ENCODE results near the gene TDRD6.
"Not testable (repeated sequence)": the region's sequence is repeated elsewhere in the genome, so short reads cannot be mapped to it uniquely, and the experiment has no call there.

Gene TDRD6, protein sequence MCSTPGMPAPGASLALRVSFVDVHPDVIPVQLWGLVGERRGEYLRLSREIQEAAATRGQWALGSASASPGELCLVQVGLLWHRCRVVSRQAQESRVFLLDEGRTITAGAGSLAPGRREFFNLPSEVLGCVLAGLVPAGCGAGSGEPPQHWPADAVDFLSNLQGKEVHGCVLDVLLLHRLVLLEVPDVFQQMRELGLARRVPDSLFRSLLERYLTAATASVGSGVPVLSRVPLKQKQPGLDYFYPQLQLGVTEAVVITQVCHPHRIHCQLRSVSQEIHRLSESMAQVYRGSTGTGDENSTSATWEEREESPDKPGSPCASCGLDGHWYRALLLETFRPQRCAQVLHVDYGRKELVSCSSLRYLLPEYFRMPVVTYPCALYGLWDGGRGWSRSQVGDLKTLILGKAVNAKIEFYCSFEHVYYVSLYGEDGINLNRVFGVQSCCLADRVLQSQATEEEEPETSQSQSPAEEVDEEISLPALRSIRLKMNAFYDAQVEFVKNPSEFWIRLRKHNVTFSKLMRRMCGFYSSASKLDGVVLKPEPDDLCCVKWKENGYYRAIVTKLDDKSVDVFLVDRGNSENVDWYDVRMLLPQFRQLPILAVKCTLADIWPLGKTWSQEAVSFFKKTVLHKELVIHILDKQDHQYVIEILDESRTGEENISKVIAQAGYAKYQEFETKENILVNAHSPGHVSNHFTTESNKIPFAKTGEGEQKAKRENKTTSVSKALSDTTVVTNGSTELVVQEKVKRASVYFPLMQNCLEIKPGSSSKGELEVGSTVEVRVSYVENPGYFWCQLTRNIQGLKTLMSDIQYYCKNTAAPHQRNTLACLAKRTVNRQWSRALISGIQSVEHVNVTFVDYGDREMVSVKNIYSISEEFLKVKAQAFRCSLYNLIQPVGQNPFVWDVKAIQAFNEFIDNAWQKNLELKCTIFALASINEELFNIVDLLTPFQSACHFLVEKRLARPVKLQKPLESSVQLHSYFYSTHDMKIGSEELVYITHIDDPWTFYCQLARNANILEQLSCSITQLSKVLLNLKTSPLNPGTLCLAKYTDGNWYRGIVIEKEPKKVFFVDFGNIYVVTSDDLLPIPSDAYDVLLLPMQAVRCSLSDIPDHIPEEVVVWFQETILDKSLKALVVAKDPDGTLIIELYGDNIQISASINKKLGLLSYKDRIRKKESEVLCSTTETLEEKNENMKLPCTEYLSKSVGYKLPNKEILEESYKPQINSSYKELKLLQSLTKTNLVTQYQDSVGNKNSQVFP (N-terminal part only)

DNA sequence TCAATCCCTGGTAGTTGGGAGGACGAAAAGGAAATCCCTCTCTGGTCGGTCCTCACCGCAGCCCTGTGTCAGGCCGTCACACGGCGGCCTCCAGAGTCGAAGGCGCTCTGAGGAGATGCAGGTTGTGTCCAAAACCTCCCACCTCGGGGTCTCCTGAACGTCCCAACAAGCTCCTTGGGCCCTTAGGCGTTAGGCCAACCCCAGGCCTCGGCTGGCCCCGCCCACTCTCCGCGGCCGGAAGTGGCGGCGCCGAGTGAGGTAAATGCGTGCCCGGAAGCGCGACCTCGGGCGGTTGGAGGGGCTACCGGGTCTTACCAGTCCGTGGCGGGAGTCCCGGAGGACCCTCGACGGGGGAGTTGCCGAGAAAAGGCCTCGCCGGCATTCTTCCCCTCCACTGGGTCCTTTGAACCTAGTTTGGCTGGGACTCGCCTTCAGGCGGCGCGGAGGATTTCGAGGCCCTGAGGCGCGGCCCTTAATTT, at the start of gene TDRD6:
TDRD6 (plus strand) TSS at position 267 of the 479 bp plus-strand sequence. CDS start 244 bp downstream, outside the sequence.
- DNase-seq (ENCODE audit: low spot score) = no peak

DNA sequence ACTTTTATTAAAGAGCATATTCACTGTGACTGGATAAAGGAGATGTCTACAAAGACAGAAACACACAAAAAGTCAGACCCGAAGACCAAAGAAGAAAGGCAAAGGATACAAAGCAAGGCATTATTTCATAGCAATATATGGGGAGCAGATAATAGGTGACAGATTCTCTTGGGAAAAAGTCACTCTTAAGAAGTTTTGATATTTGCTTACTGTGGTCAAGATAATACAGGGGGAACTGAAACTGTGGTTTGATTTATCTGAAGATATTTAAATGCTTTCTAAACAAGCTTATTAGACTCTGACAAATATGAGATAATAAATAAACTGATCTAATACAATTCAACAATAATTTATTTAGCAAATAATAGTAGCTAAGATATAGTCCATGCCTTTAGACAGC, 49.8 kb upstream of the TDRD6 start:
- DNase-seq (ENCODE audit: low spot score) = no peak

DNA sequence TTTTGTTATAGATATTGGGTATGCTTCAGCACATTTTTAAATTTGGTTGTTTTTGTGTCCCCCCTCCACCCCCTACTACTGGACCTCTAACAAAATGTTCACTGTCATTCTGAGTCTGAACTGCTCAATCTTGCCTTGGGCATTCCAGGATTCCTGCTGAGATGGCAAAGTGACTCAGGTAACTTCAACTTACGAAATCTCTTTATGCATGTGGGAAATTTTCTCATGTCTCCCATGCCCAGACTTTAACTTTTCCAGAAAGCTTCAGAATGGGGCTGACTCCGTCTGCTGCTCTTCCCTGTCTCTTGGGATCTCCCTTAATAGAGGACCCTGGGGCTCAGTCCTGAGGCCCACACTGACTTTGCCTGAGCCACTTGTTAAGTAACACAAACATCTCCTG, 49.0 kb upstream of the TDRD6 start:
- no peak for DNase-seq (ENCODE audit: low spot score)

DNA sequence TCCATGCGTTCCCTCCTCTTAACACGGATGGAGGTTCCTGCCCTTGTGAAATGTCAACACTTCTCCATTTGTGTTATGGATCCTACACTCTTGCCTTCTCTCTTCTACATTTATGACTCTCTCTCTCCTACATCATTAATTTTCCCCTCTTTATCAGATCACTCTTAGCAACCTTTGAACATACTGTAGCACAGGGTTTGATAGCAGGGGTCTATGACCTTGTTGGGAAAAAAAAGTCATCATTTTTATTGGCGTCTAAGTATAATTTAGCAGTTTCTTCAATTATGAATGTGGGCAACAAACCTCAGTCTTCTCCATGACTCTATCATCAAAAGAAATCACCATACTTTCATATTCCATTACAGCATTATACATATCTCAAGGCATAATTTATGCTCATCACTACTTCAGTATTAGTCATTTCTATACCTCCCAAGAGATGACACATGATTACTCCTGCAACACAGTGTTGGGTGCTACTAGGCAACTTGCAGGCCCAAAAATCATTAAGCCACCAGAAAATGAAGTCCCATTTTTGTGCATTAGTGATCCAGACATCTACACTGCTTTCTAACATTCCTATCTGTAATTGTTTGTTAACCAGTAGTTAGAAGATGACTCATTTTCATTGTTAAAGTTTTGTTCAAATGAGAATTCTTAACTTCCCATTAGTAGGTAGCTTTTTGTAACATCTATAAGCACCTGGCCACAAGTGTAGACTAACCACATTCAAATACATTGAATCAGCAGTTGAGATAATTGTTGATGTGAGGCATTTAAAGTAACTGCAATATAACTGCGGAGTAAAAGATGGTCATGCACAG, 44.5 kb upstream of the TDRD6 start:
- peak; percentile 57 for DNase-seq (ENCODE audit: low spot score)

DNA sequence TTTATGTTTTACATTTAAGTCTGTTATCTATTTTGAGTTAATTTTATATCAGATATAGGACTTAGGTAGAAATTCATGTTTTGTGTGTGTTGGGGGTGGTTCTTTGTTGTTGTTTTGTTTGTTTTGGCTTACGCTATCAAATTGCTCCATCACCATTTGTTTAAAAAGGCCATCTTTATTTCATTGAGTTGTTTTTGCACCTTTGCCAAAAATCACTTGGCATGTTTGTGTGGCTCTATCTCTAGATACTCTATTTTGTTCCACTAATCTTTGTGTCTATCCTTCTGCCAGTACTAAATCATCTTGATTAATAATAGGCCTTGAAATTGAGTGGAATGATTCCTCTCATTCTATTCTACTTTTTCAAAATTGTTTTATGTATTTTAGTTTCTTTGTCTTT, 42.4 kb upstream of the TDRD6 start:
- DNase-seq (ENCODE audit: low spot score) = no peak

DNA sequence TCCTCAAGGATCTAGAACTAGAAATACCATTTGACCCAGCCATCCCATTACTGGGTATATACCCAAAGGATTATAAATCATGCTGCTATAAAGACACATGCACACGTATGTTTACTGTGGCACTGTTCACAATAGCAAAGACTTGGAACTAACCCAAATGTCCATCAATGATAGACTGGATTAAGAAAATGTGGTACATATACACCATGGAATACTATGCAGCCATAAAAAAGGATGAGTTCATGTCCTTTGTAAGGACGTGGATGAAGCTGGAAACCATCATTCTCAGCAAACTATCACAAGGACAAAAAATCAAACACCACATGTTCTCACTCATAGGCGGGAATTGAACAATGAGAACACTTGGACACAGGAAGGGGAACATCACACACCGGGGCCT, 39.6 kb upstream of the TDRD6 start:
- not testable (repeated sequence) for DNase-seq (ENCODE audit: low spot score)

DNA sequence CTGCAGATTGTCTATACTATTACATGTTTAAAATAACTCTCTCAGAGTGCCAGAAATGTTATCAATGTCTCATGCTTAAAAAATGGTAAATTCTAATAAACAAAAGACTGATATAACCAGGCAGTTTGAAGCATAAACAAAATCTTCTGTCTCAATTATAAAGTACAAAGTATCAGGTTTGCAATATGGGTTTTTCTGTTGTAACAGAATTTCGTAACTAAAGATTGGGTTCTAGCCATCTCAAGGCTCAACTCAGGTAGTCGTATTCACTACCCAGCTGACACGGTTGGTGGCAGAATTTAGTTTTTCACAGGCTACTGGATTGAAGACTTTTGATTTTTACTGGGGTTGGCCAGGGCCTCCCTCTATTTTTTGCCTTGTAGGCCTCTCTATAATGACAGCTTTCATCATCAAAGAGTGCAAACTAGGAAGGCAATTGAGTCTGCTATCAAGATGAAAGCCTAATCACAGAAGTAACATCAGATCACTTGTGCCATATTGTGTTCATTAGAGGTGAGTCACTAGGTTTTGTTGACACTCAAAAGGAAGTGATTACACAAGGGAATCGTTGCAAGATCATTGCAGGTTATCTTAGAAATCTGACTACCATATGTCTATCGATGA, 38.7 kb upstream of the TDRD6 start:
- DNase-seq (ENCODE audit: low spot score) = peak; percentile 28

DNA sequence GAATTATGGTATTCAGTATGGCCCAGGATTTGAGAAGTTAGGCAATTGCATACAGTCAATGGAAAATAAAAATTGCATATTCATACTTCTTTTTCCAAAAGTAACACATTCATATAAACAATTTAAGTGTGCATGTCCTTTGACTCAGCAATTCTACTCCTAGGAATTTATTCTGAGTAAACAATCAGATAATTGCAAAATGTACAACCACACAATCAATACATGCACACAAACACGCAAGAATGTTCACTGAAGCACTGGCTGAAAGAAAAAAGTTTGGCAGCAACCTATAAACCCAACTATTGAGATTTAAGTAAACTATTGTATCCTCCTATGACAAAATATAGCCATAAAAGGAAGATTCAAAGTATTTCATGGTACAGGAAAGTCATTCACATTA, 36.7 kb upstream of the TDRD6 start:
- no peak for DNase-seq (ENCODE audit: low spot score)

DNA sequence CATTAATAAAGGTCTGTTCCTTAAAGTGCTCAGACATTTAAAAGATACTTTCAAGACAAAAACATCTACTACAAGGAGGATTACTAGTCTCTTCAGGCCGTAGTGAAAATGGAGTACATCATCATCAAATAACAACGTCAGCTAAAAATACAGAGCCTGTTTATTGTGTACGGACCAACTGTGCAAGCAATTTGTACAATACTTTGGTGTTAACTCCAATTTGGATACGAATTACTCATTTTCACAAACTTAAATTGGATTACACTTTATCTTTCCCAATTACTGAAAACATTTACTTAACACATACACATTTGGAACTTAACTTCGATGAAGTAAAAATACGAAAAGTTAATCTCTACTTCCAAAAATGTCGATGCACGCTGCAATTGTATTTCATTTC, 35.9 kb upstream of the TDRD6 start:
- DNase-seq (ENCODE audit: low spot score) = peak; percentile 55

DNA sequence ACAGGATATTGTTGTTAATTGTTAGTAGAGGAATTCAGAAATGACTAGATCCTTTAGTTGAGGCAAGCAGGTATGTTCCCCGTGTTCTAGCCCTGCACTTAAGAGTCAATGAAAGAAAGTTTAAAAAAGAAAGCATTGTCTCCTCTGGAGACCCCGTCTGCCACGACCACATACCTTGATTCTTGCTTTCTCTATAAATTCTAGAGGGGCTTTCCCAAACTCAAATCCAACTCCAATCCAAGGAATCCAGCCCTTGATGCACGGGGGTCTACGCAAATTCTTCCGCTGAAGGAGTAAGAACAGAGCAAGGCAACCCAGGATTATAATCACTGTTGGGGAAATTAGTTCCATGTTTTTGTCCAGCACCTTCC, 35.5 kb upstream of the TDRD6 start:
- no peak for DNase-seq (ENCODE audit: low spot score)

DNA sequence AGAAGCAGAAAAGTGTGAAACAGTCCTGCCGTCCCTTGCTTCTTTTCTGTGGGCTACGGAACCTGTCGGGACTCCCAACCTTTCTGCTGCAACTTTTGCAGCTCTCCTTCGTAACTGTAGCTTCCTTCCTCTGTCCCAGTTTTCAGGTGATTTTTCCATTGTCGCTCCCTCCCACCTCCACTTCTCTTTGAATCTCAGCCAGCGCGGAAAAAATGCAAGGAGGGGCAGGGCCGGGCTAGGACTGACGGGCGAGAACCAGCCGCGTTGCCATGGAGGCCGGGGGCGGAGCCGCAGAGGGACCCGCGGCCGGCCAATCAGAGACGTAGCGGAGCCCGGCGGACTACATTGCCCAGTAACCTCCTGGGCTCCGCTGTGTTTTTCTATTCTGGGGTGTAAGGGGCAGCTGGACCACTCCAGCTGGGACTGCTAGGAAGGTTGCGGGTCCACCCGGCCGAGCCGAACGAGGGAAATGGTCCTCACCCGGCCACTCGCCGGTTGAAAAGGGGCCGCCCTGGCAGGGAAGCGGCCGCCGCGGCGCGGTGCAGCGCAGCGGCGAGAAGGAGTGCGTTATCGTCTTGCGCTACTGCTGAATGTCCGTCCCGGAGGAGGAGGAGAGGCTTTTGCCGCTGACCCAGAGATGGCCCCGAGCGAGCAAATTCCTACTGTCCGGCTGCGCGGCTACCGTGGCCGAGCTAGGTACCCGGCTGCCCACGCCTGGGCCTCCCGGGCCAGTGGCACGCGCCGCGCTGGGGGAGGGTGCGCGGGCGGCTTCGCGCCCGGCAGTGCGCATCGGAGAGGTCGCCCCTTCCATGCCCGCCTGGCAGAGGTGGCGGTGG, 34.9 kb upstream of the TDRD6 start, which contains the start of the genes CYP39A1 and SLC25A27:
CYP39A1 (minus strand) TSS at position 216 of the 836 bp plus-strand sequence. CDS start 236 bp downstream, outside the sequence.
SLC25A27 (plus strand) TSS at position 373 of the 836 bp plus-strand sequence; CDS start at position 591, 218 bp downstream.
- peak; percentile 91 for DNase-seq (ENCODE audit: low spot score)

DNA sequence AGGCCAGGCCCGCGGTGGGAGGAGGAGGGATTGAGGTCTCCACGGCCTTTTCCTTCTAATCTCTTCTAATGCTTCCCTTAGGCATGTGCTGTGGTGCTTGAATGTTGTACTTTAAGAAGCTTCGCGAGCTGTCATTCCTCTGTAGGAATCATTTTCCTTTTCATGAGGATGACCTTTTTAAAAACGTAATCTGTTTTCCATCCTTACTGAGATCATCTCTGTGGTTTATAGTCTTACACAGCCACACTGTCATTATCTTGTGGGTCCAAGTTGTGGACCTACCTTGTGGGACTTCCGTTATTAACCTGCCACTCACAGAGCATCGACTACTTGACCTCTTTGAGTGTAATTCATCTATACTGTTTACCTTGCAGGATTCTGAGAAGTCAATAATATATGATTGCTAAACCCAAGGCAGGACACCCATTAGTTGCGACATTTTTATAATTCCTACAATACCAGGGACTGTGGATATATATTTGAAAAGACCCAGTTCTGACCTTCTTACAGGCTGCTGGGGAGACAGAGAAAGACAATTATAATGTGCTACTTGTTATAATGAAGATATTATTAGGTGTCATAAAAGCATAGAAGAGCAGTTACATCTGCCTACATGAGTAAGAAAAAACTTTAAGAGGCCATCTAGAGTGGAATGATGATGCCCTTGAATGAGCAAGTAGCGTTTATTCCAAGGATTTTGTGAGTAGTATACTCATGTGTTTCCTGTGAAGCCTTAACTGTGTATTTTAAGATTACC, 34.1 kb upstream of the TDRD6 start:
- peak; percentile 32 for DNase-seq (ENCODE audit: low spot score)

DNA sequence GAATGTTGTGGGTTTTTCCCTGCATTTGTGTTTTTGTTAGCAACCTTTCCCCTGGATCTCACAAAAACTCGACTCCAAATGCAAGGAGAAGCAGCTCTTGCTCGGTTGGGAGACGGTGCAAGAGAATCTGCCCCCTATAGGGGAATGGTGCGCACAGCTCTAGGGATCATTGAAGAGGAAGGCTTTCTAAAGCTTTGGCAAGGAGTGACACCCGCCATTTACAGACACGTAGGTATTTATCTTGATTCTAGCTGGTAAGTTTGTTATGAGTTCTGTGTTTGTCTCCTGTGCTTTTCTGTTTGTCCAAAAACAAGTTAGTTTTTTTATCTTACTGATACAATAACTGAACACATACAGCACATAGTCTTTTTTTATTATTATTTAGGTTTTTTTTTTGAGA, 31.9 kb upstream of the TDRD6 start:
- DNase-seq (ENCODE audit: low spot score) = no peak

DNA sequence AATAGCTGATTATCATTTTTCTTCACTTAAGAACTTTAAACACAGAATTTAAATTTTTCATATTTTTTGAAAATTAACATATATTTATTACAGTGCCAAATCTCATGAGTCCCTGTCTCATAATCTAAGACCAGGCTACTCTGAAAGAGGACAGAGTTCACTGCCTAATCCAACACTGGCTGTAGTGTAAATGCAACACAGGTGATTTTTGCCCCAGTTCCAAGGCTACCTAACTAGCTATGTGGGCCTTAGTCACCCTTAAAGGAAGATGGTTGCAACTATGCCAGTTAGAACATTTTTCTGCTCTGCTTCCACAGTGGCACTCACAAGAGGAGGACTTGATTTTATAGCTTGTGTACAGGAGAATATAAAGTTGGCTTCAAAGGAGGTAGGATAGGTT, 30.0 kb upstream of the TDRD6 start:
- DNase-seq (ENCODE audit: low spot score) = no peak

DNA sequence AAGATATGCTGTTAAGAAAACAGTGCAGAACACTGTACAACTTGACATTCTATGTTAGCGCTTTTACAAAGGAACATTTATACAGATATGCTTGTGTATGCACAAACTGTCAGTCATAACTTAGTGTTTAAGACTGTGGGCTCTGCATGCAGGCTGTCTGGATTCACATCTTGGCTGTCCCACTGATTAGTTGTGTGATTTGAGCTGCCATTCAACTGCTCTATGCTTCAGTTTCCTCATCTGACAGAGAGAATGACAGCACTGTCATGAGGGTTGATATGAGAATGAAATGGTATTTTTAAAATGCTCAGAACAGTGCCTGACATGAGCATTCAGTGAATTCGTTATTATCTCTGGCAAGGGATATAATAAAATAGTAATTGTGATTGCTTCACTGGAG, 26.2 kb upstream of the TDRD6 start:
- no peak for DNase-seq (ENCODE audit: low spot score)

DNA sequence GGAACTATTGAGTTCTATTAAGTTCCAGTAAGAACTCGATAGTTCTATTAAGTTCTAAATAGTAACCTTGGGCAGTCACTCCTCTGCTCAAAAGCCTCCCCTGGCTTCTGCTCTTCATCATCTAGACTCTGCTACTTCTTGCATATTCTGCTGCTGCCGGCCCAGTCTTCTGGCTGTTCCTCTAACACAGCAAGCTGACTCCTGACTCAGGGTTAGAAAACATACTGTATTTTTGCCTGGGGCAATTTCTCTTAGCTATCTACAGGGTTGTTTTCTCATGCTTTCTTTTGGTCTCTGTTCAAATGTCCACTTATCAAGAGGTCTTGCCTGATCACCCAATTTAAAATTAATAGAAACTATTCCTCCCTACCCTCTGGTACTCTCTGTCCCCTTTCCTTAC, 20.3 kb upstream of the TDRD6 start:
- no peak for DNase-seq (ENCODE audit: low spot score)

DNA sequence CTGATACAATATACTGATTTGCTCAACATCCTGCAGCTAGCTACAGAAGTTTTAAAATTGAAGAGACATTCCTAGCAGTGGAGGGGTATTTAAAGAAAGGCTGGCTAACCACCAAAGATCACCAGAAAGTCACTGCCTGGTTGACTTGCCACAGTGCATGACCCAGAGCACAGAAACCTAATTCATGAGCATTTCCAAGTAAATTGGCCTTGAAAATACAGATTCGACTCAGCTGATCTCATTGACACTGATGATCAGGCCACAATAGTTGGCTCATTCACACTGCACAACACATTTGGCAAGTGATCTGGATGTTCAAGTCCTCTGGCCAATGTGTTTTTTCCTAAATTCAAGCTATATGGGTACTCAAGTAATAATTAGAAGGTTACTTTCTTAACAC, 13.3 kb upstream of the TDRD6 start:
- no peak for DNase-seq (ENCODE audit: low spot score)

DNA sequence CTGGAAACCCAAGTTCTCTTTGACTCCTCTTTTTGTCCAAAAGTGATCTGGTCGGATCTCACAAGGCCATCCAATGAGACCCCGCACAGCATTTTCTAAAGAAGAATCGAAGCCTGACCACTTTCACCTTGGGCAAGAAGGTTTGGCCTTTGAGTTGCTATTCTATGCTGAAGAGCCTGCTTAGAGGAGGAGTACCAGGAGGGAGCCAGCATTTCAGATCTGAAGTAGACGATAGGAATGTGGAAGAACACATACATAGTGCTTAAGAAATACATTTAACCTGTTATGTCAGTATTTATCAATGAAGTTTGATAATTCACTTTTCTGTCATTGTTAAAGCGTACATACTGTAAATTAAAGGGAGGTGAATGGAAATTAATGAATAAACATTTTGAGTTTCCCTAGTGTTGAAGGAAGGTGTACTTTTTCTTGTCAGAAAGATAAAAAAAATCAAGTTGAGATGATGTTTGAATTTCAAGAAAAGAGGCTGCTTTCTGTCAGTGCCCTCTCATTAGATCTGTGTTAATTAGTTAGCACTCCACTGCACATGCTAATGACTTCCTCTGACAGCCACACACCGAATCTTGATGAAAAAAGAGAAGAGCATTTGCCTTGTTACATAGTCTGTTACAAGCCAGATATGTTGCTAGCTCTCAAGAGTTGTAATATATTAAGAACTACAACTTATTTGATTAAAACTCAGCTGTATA, 10.9 kb upstream of the TDRD6 start:
- no peak for DNase-seq (ENCODE audit: low spot score)

Data from RKO (cell line).